Cerebellar nuclear complex (tissue), 1 donor: ENCODE results near the gene NFATC1.

Experiments used
- DNase-seq, 2 experiments: peaks; one replicate each; lab custom pipeline; 2025; lab: John Stamatoyannopoulos, UW

The NFATC1 gene

GRCh38 chr18:79574938-79575525 lies 179.3 kb downstream of the NFATC1 start:
- no peak for DNase-seq

- no peak for DNase-seq
These were observed 180.4 kb downstream of the NFATC1 start for GRCh38 chr18:79575891-79576685.

GRCh38 chr18:79576686-79577351 lies 181.1 kb downstream of the NFATC1 start:
- no peak for DNase-seq

- no peak for DNase-seq
These were observed 182.0 kb downstream of the NFATC1 start for GRCh38 chr18:79577451-79578395.

- no peak for DNase-seq
These were observed 182.9 kb downstream of the NFATC1 start for GRCh38 chr18:79578396-79579260.
